Activated naive CD4-positive, alpha-beta T cell treated with anti-CD3 and anti-CD28 coated beads, Interleukin-2, amount 10 ng/mL, durations not matched to agents 7 days and 5 days (primary cell): ENCODE results near the gene WDR13.
"Not testable (repeated sequence)": the region's sequence is repeated elsewhere in the genome, so short reads cannot be mapped to it uniquely, and the experiment has no call there.

Experiments used
- CTCF ChIA-PET: fragments of 350-600 bp; sonication (Branson Sonifier 250); formaldehyde crosslinking; loops from one replicate; lab custom pipeline; 2021; ENCODE audit warnings: antibody characterized with exemption; lab: Charles Lee
- DNase-seq: peaks from one replicate; pipeline ENCODE4 v3.0.0-alpha.2; 2020
- H3K27ac Mint-ChIP-seq: one replicate; pipeline ENCODE4 v1.8.0; 2021; ENCODE audit warnings: mild to moderate bottlenecking, moderate library complexity, mixed read lengths
- H3K27me3 Mint-ChIP-seq: one replicate; pipeline ENCODE4 v1.8.0; 2021; ENCODE audit warnings: mild to moderate bottlenecking, mixed read lengths
- H3K36me3 Mint-ChIP-seq: one replicate; pipeline ENCODE4 v1.8.0; 2021; ENCODE audit warnings: mixed read lengths
- H3K4me1 Mint-ChIP-seq: one replicate; pipeline ENCODE4 v1.8.0; 2021; ENCODE audit warnings: mixed read lengths
- H3K4me3 Mint-ChIP-seq: one replicate; pipeline ENCODE4 v1.8.0; 2021; ENCODE audit warnings: mild to moderate bottlenecking, moderate library complexity, mixed read lengths
- H3K9me3 Mint-ChIP-seq: one replicate; pipeline ENCODE4 v1.8.0; 2021; ENCODE audit warnings: mixed read lengths

The WDR13 gene

DNA sequence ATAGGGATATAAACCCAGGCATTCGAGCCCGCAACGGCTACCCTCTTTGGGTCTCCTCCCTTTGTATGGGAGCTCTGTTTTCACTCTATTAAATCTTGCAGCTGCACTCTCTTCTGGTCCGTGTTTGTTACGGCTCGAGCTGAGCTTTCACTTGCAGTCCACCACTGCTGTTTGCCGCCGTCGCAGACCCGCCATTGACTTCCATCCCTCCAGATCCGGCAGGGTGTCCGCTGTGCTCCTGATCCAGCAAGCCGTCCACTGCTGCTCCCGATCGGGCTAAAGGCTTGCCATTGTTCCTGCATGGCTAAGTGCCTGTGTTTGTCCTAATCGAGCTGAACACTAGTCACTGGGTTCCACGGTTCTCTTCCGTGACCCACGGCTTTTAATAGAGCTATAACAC, 57.5 kb downstream of the WDR13 start:
- H3K36me3 Mint-ChIP-seq, CTCF ChIA-PET, DNase-seq, H3K27me3 Mint-ChIP-seq, H3K27ac Mint-ChIP-seq, H3K4me3 Mint-ChIP-seq, H3K9me3 Mint-ChIP-seq: not testable (repeated sequence)
- peaks cover 17% of the 10 kb centered on the region for H3K4me1 Mint-ChIP-seq
